ENCODE measurements around the gene ARSJ. TPM values are rescaled to one million over a fixed set of nuclear protein-coding genes. Genes with fewer than 3 reads are reported as not detected.

ARSJ gene
- total RNA-seq, 1 donor: 24.6 TPM

- Histone ChIP-seq H3K4me2 (ENCODE audit: insufficient read depth, low read length) (no peak overlapping the region), H3K27ac (ENCODE audit: low read depth, low read length) (no peak overlapping the region), H3K4me1 (ENCODE audit: insufficient read depth, low read length) (peaks cover 5% of the 10 kb centered on the region), H2AFZ (ENCODE audit: low read length) (no peak overlapping the region), H3K27me3 (ENCODE audit: insufficient read depth, low read length) (no peaks in the 10 kb centered on the region), H3K36me3 (ENCODE audit: insufficient read depth, low read length) (peaks cover 4% of the 10 kb centered on the region), H3K4me3 (ENCODE audit: insufficient read depth, low read length) (no peak overlapping the region), H3K79me2 (ENCODE audit: insufficient read depth, low read length) (no peaks in the 10 kb centered on the region), H4K20me1 (ENCODE audit: insufficient read depth, low read length) (no peaks in the 10 kb centered on the region), H3K9me3 (ENCODE audit: low read depth, low read length) (no peaks in the 10 kb centered on the region)
- peak; percentile 19 for DNase-seq (ENCODE audit: insufficient read length, low spot score, missing footprints)
- TF ChIP-seq CTCF (IDR thresholded peaks at IDR 0.05; ENCODE audit: extremely low read depth, low read depth, low read length): no peak
Measured at GRCh38 chr4:113869743-113870375, 109.6 kb downstream of the ARSJ start.

- H3K4me2 ChIP-seq (ENCODE audit: insufficient read depth, low read length): no peak overlapping the region
- H2AFZ ChIP-seq (ENCODE audit: low read length): no peak overlapping the region
- no peaks in the 10 kb centered on the region for H3K4me1 ChIP-seq (ENCODE audit: insufficient read depth, low read length)
- no peak for DNase-seq (ENCODE audit: insufficient read length, low spot score, missing footprints)
- H3K27me3 ChIP-seq (ENCODE audit: insufficient read depth, low read length): no peaks in the 10 kb centered on the region
- H4K20me1 ChIP-seq (ENCODE audit: insufficient read depth, low read length): no peaks in the 10 kb centered on the region
- H3K9me3 ChIP-seq (ENCODE audit: low read depth, low read length): no peaks in the 10 kb centered on the region
- H3K79me2 ChIP-seq (ENCODE audit: insufficient read depth, low read length): no peaks in the 10 kb centered on the region
- no peak for TF ChIP-seq CTCF (IDR thresholded peaks at IDR 0.05; ENCODE audit: extremely low read depth, low read depth, low read length)
- H3K36me3 ChIP-seq (ENCODE audit: insufficient read depth, low read length): peaks cover 7% of the 10 kb centered on the region
- H3K4me3 ChIP-seq (ENCODE audit: insufficient read depth, low read length): no peak overlapping the region
- no peak overlapping the region for H3K27ac ChIP-seq (ENCODE audit: low read depth, low read length)
Measured at GRCh38 chr4:113866611-113867010, 112.8 kb downstream of the ARSJ start.

GRCh38 chr4:113858924-113859323 lies 120.5 kb downstream of the ARSJ start:
- DNase-seq (ENCODE audit: insufficient read length, low spot score, missing footprints): no peak
- Histone ChIP-seq H3K9me3 (ENCODE audit: low read depth, low read length) (no peaks in the 10 kb centered on the region), H3K27me3 (ENCODE audit: insufficient read depth, low read length) (no peaks in the 10 kb centered on the region), H4K20me1 (ENCODE audit: insufficient read depth, low read length) (no peaks in the 10 kb centered on the region), H2AFZ (ENCODE audit: low read length) (no peak overlapping the region), H3K36me3 (ENCODE audit: insufficient read depth, low read length) (peaks cover 6% of the 10 kb centered on the region), H3K79me2 (ENCODE audit: insufficient read depth, low read length) (no peaks in the 10 kb centered on the region), H3K27ac (ENCODE audit: low read depth, low read length) (no peak overlapping the region), H3K4me2 (ENCODE audit: insufficient read depth, low read length) (no peak overlapping the region), H3K4me1 (ENCODE audit: insufficient read depth, low read length) (no peaks in the 10 kb centered on the region), H3K4me3 (ENCODE audit: insufficient read depth, low read length) (no peak overlapping the region)
- no peak for TF ChIP-seq CTCF (IDR thresholded peaks at IDR 0.05; ENCODE audit: extremely low read depth, low read depth, low read length)

GRCh38 chr4:113851816-113852215 lies 127.6 kb downstream of the ARSJ start:
- H3K4me3 ChIP-seq (ENCODE audit: insufficient read depth, low read length): no peak overlapping the region
- TF ChIP-seq CTCF (IDR thresholded peaks at IDR 0.05; ENCODE audit: extremely low read depth, low read depth, low read length): no peak

More at GRCh38 chr4:113851816-113852215, 127.6 kb downstream of the ARSJ start:
- Histone ChIP-seq H3K36me3 (ENCODE audit: insufficient read depth, low read length) (peaks cover 5% of the 10 kb centered on the region), H3K79me2 (ENCODE audit: insufficient read depth, low read length) (no peaks in the 10 kb centered on the region), H3K4me2 (ENCODE audit: insufficient read depth, low read length) (no peak overlapping the region), H3K27ac (ENCODE audit: low read depth, low read length) (no peak overlapping the region), H3K4me1 (ENCODE audit: insufficient read depth, low read length) (no peaks in the 10 kb centered on the region), H3K9me3 (ENCODE audit: low read depth, low read length) (no peaks in the 10 kb centered on the region), H4K20me1 (ENCODE audit: insufficient read depth, low read length) (no peaks in the 10 kb centered on the region), H3K27me3 (ENCODE audit: insufficient read depth, low read length) (no peaks in the 10 kb centered on the region), H2AFZ (ENCODE audit: low read length) (no peak overlapping the region)
- no peak for DNase-seq (ENCODE audit: insufficient read length, low spot score, missing footprints)

Other genes starting within 250 kb of the ARSJ start
- 194 and 207 TPM in 2 replicates for gene CAMK2D, start 217.9 kb downstream of the ARSJ start, total RNA-seq

Measured in osteoblast (primary cell).